ENCODE measurements around the gene DTX4.

DNA sequence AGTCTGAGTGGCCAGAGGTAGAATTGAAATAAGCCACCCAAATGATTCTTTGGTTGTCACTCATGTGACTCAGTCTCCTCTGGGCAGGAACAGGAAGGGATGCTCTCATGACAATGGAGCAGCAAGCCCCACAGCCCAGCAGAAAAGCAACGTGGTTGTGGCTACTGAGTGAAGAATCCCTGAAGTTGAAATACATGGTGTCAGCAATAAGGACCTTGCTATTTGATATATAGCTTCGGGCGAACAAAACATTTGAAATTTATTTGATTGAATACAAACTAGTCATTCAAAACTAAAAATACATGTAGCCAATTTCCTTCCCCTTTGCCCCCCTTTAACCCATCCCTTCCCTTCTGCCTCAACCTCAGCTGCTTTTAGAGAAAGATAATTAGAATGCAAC lies 14.5 kb upstream of the DTX4 start:
- TF ChIP-seq EZH2 (IDR thresholded peaks at IDR 0.05; ENCODE audit: borderline replicate concordance) = no peak
- TF ChIP-seq, protein P1, sequence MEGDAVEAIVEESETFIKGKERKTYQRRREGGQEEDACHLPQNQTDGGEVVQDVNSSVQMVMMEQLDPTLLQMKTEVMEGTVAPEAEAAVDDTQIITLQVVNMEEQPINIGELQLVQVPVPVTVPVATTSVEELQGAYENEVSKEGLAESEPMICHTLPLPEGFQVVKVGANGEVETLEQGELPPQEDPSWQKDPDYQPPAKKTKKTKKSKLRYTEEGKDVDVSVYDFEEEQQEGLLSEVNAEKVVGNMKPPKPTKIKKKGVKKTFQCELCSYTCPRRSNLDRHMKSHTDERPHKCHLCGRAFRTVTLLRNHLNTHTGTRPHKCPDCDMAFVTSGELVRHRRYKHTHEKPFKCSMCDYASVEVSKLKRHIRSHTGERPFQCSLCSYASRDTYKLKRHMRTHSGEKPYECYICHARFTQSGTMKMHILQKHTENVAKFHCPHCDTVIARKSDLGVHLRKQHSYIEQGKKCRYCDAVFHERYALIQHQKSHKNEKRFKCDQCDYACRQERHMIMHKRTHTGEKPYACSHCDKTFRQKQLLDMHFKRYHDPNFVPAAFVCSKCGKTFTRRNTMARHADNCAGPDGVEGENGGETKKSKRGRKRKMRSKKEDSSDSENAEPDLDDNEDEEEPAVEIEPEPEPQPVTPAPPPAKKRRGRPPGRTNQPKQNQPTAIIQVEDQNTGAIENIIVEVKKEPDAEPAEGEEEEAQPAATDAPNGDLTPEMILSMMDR (IDR thresholded peaks at IDR 0.05; ENCODE audit: poor library complexity) = no peak
- TF ChIP-seq EZH2phosphoT487 (IDR thresholded peaks at IDR 0.05; ENCODE audit: low read depth, severe bottlenecking, unreplicated experiment) = no peak
